ENCODE measurements around the gene ZCRB1.

ZCRB1 gene

DNA sequence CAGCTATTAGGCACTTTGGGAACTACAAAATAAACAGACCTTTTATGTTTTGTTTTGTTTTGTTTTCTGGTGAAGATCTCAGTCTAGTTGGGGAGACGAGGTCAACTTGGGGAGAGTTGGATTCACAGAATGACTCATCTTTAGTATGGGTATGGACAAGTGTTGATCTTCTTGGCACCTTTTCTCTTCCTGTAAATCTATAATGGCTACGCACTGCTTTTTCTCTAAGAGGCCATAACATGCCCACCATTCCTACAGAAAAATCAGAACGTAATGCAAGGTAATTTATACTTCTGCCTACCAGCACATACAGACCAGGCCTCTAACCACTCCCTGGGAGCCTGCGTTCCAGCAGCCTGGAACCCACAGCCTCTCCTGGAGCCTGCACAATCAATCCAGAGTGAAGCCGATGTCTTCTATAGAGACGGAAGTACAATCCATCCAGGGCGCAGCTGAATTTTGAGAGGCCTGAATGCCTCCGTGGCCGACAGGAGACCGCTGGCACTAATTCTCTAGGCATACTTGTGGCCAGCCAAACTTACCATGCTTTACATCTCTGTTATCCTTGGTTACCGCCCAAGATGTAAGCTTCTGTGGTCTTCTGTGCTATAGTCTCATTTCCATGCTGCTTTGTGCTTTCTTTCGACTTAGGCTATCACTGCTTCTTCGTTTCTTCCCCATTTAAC, 790 bp upstream of the ZCRB1 start:
- no peak for DNase-seq

DNA sequence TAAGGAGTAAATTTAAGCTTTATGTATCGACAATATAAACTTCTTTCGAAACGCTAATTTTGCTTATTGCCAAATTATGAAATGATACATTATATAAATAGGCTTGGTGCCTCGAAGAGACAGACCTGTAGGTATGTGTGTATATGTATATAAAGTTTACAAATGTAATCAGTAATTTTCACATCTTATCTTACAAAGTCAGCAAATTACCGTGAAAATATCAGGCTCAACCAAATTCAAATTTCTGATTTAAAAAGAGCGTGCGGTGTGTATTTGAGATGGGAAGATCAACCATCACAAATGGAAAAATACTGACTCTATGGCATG, 605 bp downstream of the ZCRB1 start:
- DNase-seq, result no peak

DNA sequence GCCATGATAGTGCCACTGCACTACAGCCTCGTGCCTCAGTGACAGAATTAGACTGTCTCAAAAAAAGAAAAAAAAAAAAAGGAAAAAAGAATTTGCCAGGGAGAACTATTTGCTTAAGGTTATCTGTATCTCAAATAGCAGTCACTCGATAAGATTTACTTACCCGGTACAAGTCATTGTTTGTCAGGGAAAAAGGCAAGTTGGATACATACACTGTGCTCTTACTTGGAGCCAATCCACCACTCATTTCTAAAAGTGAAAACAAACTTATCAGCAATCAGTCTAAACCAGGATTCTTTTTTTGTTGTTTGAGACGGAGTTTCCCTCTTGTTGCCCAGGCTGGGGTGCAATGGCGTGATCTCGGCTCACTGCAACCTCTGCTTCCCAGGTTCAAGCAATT, 2.0 kb downstream of the ZCRB1 start:
- DNase-seq, result no peak

DNA sequence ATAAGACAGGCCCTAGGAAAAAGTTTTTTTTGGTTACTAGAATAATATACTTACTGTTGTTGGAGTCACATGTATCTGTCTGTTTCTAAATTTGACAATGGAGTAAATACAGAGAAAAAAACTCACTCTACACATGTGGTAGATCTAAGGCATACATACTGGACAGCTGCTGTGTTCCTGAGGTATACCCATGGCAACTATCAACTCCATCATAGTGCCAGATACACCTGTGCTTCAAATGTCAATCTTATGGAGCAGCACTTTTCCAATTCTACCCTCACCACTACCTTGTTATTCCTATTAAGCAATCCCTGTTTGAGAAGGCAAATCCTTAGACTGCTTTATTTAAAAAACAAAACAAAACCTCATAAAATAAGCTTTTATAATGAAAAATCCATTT, 3.3 kb downstream of the ZCRB1 start:
- no peak for DNase-seq

DNA sequence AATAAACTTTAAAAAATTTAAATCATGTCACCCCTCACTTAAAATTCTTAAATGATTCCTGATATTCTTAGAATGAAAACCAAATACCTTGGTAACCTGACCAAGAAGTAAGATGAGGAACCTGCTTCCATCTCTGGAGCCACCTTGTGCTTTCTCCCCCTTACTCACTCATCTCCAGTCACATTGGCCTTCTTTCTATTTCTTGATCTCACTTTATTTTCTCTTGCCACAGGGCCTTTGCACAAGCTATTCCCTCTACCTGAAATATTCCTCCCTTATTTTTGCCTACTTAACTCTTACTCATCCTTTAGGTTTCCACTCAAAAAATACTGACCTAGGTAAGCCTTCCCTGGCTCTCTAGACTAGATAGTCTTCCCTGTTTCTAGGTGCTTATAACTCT, 5.1 kb downstream of the ZCRB1 start:
- DNase-seq, result no peak

DNA sequence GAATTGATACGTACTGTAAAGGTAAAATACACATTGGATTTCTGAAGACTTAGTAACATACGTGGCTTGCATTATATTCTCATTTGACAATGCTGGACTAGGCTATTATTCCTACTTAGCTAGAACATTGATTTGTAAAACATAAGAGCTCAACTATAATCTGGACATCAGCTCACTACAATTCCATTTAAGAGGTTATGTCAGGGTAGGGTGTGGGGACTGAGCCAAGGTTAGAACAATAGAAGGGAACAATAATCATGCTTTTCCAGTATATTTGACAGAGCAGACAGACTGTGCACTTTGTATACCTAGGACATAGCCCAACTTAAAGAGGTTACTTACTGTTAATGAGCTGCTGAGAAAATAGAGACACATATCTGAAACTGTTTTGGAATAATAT, 10.8 kb downstream of the ZCRB1 start:
- no peak for DNase-seq

DNA sequence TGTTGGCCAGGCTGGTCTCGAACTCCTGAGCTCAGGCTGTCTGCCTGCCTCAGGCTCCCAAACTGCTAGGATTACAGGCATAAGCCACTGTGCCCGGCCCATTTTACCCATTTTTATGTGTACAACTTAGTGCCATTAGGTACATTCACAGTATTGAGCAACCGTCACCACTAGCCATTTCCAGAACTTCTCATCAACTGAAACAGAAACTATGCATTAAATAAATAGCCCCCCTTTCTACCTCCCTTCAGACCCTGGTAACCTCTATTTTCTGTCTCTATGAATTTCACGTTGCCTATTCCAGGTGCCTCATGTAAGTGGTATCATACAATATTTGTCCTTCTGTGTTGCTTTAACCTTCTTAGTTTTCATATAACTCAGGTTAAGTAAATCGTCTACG, 15.9 kb downstream of the ZCRB1 start:
- no peak for DNase-seq

DNA sequence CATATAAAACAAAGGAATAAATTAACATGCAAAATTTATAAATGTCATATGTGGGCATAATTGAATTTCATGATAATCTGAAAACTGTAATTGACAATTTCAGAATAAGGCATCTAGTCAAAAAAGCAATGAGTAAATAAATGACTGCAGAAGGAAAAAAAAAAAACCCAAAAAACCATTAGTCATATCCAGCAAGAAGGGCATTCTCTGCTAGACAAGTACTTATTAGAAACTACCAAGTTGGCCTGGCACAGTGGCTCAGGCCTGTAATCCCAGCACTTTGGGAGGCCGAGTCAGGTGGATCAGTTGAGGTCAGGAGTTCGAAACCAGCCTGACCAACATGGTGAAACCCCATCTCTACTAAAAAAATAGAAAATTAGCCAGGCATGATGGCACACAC, 17.5 kb downstream of the ZCRB1 start:
- DNase-seq, result no peak

DNA sequence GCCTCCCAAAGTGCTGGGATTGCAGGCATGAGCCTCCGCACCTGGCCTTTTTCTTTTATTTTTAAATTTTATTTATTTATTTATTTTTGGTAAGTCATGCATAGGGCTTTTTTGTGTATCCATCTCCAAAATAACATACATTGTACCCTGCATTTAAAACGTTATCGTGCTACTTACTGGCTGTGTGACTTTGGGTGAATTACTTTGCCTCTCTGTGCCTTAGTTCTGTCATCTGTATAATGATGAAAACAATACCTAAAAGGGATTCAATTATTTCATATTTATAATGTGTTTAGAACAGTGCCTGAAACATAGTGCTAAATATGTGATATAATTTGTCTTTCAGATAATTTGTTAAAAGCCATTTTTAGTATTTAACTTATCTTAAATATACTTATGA, 19.6 kb downstream of the ZCRB1 start:
- no peak for DNase-seq

DNA sequence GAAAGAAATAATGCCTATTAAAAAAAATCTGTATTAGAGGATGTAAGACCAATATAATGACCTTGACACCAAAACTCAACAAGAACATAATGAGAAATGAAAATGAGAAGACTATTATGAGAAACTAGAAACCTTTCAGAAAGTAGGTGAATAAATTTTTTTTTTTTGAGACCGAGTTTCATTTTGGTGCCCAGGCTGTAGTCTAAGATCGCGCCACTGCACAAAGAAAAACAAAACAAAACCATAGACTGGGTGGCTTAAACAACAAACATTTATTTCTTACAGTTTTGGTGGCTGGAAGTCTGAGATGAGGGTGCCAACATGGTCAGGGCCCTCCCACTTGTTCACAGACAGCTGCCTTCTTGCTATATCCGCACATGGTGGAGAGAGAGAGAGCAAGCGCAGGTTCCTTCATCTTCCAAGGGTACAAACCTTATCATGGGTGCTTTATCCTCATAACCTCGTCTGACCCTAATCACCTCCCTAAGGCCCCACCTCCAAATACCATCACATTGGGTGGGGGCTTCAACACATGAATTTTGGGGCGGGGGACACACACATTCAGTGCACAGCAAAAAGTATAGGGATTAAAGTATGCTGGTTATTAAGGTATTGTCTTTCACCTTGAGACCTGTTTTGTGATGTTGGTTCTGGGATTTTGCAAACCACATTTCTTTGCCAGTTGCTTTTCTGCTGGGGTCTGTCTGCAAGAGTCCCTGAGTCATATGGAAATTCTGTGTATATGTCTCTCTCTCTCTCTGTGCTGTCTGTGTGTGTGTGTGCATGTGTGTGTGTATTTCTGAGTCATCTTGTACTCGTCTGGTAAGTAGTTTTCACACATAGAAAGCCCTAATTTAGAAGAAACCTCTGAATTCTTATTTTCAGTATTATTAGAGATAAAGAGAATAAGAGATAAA, 26.2 kb downstream of the ZCRB1 start:
- no peak for DNase-seq

DNA sequence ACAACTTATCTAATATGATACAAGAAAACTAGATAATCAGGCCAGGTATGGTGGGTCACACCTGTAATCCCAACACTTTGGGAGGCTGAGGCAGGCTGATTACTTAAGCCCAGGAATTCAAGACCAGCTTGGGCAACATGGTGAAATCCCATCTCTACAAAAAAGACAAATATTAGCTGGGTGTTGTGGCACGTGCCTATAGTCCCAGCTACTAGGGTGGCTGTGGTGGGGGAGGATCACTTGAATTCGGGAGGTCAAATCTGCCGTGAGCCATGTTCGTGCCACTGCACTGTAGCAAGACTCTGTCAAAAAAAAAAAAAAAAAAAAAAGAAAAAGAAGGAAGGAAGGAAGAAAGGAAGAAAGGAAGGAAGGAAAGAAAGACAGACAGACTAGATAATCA, 27.0 kb downstream of the ZCRB1 start:
- no peak for DNase-seq

DNA sequence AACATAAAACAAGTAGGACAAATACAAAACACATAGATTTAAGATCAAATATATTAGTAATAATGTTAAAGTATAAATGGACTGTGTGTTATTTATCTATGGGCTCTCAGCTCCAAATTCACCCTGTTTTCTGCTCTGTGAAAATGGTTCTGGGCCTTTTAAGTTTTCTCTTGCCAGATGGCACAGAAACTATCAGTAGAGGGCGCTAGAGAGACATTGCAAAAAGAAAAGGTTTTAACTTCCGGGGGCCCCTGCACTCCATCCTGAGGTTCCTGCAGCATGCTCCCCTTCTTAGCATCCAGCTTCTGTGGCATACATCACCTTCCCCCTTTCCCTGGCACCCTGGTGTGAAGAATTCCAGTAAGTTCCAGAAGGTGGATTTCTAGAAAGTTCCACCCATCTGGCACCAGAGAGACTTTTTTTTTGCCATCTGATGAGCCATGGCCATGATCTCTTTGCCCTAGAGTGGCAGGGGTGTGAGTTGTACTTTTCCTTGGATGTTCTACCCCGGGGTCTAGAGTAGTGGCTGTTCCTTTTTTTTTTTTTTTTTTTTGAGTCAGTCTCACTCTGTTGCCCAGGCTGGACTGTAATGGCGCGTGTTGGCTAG, 29.3 kb downstream of the ZCRB1 start:
- no peak for DNase-seq

DNA sequence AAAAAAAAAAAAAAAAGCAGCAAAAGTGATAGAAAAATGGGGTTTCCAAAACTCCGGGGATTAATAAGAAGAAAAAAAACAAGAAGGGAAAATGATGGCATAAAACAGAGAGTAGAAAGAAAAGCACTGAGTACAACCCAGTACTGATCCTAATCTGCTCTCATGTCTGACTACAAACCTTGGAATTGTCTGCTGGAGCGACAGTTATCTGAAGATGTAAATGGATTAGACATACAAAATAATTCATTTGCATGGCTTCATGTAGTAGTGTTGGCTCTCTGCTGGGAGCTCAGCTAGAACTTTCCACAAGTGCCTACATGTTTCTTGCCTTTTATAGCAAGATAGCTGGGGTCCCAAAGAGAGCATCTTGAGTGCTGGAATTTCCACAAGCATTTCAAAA, 34.2 kb downstream of the ZCRB1 start:
- no peak for DNase-seq

DNA sequence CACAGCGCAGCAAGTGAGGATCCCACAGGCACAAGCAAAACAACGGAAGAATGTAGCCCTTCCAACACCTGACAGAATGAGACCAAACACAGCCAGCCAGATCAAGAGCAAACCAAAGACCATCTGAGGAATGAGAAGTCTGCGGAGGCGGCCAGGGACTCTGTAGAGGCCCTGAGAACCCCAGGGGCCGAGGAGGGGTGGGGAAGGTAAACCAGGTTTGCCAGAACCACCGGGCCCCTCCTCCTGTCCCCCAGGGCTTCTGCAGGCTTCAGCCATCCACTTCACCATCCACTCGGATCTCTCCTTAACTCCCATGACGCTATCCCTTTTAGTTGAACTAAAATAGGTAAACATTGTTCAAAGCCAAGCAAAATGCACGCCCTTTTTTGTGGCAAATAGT, 37.4 kb downstream of the ZCRB1 start:
- DNase-seq, result no peak

DNA sequence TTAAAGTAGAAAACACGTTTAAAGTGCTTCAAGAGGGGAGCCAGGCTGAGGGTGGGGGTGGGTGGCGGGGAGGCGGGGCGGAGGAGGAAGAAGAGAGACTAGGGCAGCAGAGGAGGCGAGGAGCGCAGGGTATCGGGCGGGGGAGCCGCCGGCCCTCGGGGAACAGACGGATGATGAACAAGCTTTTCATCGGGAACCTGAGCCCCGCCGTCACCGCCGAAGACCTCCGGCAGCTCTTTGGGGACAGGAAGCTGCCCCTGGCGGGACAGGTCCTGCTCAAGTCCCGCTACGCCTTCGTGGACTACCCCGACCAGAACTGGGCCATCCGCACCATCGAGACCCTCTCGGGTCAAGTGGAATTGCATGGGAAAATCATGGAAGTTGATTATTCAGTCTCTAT, 39.2 kb downstream of the ZCRB1 start:
- DNase-seq, result no peak

DNA sequence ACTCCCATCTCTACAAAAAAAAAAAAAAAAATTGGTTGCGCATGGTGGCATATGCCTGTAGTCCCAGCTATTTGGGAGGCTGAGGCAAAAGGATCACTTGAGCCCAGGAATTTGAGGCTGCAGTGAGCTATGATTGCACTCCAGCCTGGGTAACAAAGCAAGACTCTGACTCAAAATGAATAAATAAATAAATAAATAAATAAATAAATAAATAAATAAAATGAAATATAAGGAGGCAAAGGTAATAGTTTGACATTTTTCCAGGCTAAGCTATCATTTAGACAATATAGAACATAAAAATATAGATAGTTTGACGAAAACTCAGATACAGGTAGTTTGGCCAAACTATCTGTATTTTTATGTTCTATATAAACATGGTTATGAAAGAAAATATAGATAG, 40.5 kb downstream of the ZCRB1 start:
- no peak for DNase-seq

DNA sequence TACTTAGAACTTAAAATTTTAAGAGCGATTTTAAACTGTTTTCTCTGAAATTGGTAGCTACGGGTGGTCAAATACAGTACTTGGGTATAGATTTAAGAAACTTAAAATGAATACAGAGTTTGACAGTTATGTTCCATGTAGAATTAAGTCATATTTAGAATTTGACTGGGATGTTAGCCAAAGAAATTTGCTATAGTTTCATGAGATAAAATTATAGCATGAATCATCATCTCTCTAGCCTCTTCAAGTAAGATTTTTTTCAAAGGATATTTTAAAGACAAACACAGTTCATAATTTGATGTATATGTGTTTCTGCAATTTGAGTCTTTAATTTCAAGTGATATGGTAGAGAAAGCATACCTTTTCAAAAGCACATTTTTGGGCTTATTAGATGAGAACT, 41.0 kb downstream of the ZCRB1 start:
- DNase-seq, result no peak

DNA sequence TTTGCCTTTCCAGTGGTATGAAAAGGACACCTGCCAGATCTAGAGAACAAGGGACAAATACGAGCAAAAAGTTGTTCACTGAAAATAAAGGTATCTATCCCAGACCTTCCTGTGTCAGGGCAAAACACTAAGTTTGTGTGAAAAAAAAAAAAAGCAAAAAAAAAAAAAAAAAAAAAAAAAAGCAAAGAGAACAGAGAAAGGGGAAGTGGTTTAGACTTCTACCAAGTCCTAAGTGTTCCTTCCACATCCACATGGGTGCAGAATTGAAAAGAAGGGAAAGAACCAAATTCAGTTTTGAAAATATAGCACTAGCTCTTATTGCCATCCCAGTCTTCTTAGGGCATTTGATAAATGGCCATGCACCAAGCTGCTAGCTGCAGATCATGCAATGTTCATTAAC, 41.7 kb downstream of the ZCRB1 start:
- no peak for DNase-seq

DNA sequence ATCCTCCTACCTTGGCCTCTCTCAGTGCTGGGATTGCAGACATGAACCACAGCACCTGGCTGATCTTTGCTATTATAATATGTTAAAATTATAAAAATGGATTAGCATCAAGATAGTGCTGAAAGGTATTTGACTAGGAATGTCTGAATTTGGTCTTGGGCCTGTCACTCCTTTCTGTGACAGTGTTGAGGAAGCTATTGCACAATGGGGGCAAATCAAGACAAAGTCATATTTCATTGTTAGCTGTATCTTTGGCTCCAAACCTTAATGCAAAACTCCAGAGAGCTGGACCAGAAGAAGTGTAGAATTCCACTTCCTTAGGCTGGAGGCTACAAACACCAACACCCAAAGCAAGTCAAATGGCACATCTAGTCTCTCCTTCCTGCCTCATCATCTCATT, 42.2 kb downstream of the ZCRB1 start:
- no peak for DNase-seq

DNA sequence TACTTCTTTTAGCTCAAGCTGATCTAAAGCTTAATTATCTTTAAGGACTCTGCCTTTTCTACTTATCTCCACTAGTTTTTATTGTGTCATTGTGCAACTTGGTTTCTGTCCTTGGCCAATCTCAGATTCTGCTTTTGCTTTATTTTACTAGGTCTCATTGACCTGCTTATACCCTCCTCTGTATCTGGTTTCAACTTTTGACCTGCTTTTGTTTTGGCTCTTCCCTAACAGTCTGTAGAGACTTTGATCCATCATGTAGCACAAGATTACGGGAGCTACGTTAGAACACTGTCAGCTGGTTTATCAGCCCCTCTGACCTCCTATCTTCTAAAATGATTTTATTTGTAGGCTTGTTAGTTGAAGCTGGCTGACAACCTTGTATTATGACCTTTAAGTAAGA, 43.6 kb downstream of the ZCRB1 start:
- DNase-seq, result no peak

DNA sequence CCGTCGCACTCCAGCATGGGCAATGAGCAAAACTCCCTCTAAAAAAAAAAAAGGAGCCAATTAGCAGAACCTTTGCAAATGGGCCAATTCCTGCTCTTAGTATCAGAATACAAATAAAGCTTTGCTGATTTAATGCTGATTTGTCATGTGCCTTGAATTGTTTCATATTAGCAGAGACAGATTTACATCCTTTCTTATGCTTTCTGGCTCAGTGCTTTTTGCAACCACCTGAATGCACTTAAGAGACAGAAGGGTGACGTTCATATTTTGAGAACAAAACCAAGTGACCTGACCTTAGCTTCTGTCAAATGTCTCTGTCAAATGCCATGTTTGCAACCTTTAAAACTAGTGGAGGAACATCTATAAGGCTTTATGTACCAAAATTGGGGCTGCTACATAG, 44.0 kb downstream of the ZCRB1 start:
- DNase-seq, result no peak

DNA sequence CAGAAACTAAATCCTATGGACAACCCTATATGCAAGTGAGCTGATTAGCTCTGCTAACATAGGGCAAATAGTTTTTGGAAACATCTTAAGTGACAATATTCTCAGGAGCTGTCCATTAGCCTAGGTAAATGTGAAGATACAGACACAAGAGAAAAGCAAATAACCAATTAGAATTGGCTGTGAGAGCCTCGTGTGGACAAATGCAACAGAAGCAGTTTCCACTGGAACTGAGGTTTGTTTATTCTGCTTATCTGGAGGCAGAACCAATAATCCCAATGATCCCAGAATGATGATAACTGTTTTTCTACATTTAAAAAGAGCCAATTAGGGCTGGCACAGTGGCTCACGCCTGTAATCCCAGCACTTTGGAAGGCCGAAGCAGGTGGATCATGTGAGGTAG, 44.6 kb downstream of the ZCRB1 start:
- no peak for DNase-seq

DNA sequence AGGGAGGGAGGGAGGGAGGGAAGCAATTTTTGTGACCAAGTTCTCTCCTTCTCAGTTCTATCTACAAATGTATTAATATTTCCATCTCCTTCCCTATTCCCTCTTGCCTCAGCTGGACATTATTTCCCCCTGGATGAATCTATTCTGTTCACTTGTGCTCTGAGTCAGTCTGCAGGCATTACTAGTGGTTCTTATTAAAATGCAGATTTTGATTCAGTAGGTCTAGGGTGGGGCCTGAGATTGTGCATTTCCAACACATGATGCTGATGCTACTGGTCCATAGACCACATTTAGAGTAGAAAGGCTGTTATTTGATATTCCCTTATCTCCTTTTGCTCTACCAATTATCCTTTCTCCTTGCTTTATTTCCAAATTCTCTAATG, 47.8 kb downstream of the ZCRB1 start:
- no peak for DNase-seq

DNA sequence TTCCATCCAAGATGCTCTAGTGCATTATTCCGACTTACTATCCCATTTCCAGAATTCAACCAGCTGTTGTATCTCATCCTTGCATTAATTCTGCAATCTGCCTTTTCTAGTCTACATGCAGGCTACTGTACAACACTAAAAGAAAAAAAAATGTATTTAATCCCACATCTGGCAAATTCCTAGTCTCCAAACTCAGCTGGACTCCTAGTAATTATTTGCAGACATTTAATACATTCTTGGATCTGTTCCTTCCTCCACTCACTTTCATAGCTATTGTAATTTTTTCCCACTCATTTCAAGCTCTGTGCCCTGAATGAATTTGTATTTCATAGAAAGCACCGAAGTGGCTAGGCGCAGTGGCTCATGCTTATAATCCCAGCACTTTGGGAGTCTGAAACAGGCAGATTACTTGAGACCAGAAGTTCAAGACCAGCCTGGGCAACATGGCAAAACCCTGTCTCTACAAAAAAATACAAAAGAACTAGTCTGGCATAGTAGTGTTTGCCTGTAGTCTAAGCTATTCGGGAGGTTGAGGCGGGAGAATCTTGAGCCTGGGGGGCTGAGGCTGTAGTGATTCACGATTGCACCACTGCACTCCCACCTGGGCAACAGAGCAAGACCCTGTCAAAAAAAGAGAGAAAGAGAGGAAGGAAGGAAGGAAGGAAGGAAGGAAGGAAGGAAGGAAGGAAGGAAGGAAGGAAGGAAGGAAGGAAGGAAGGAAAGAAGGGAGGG, 48.3 kb downstream of the ZCRB1 start:
- DNase-seq, result no peak
